GM21526 (cell line): Measurements from ENCODE around the gene PCDHB5.
"Not testable (repeated sequence)": the region's sequence is repeated elsewhere in the genome, so short reads cannot be mapped to it uniquely, and the experiment has no call there.

Source experiments
- ATAC-seq: cut with Tn5 transposase; IDR thresholded peaks from one replicate; pipeline ENCODE4 v1.9.1; 2021; ENCODE audit warnings: moderate library complexity; ENCODE audit not compliant: unreplicated experiment, low FRiP score

The PCDHB5 gene

DNA sequence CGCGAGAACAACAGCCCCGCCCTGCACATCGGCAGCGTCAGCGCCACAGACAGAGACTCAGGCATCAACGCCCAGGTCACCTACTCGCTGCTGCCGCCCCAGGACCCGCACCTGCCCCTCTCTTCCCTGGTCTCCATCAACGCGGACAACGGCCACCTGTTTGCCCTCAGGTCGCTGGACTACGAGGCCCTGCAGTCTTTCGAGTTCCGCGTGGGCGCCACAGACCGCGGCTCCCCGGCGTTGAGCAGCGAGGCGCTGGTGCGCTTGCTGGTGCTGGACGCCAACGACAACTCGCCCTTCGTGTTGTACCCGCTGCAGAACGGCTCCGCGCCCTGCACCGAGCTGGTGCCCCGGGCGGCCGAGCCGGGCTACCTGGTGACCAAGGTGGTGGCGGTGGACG lies 16.6 kb downstream of the PCDHB5 start:
- not testable (repeated sequence) for ATAC-seq

DNA sequence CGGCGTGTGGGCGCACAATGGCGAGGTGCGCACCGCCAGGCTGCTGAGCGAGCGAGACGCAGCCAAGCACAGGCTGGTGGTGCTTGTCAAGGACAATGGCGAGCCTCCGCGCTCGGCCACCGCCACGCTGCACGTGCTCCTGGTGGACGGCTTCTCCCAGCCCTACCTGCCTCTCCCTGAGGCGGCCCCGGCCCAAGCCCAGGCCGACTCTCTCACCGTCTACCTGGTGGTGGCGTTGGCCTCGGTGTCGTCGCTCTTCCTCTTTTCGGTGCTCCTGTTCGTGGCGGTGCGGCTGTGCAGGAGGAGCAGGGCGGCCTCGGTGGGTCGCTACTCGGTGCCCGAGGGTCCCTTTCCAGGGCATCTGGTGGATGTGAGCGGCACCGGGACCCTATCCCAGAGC lies 17.1 kb downstream of the PCDHB5 start:
- not testable (repeated sequence) for ATAC-seq

DNA sequence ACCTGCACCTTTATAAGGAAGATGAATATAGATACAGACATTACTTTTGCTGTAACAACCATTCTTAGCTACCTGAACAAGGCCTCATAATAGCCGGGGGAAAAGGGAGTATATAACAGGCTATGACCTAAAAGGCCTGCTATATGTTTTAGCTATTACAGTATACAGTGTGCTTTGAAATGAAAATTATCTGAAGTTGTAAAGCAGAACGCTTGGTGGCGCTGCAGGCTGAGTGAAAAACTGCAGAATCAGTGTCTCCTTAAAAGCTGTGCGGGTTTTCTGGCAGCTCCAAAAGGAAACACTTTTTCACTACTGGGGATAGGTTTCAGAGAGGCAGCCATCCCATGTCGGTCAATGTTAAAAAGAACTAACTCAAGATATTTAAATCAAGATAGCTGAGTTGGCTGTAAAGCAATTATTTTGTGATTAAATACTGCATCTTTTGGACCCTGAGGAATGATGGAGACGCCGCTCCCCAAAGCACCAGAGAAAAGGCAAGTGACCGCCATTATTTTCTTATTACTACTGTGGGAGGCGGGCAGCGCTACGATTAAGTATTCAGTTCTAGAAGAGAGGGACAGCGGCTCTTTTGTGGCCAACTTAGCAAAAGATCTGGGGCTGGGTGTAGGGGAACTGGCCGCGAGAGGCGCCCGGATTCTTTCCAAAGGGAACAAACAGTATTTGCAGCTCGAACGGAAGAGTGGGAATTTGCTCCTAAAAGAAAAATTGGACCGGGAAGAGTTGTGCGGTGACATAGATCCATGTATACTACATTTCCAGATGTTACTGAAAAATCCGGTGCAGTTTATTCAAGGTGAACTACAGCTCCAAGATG lies 20.8 kb downstream of the PCDHB5 start:
- ATAC-seq: no peak

DNA sequence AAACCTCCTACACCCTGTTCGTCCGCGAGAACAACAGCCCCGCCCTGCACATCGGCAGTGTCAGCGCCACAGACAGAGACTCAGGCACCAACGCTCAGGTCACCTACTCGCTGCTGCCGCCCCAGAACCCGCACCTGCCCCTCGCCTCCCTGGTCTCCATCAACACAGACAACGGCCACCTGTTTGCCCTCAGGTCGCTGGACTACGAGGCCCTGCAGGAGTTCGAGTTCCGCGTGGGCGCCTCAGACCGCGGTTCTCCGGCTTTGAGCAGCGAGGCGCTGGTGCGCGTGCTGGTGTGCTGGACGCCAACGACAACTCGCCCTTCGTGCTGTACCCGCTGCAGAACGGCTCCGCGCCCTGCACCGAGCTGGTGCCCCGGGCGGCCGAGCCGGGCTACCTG lies 22.4 kb downstream of the PCDHB5 start:
- ATAC-seq: not testable (repeated sequence)

DNA sequence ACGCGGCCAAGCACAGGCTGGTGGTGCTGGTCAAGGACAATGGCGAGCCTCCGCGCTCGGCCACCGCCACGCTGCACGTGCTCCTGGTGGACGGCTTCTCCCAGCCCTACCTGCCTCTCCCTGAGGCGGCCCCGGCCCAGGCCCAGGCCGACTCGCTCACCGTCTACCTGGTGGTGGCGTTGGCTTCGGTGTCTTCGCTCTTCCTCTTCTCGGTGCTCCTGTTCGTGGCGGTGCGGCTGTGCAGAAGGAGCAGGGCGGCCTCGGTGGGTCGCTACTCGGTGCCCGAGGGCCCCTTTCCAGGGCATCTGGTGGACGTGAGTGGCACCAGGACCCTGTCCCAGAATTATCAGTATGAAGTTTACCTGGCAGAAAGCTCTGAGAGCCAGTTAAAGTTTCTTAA lies 22.9 kb downstream of the PCDHB5 start:
- not testable (repeated sequence) for ATAC-seq

DNA sequence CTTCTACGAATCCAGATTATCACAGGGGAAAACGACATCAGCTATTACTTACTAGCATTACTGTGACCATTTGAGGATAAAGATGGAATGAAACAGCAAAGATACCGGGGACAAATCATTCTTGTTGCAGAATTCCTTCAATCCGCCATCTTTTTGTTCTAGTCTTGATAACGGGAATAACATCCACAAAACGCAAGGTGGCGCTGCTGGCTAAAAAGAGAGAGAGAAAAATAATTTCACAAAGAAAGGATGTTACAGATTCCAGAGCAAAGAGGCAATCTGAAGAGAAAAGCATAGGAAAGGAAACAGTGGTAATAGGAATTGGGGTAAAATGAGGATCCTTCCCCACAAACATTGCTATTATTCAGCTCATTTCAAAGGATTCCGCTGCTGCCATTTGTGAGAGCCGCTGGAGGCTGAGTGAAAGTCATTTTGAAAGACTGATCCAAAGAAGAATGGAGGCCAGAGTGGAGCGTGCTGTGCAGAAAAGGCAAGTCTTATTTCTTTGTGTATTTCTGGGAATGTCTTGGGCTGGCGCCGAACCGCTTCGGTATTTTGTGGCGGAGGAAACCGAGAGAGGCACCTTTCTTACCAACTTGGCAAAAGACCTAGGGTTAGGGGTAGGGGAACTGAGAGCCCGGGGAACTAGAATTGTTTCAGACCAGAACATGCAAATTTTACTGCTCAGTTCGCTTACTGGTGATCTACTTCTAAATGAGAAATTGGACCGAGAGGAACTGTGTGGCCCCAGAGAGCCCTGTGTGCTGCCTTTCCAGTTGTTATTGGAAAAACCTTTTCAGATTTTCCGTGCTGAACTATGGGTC lies 37.6 kb downstream of the PCDHB5 start, which contains the start of gene PCDHB7:
PCDHB7 (plus strand) TSS at position 264 of the 824 bp plus-strand sequence; CDS start at position 456, 192 bp downstream.
- ATAC-seq: no peak

DNA sequence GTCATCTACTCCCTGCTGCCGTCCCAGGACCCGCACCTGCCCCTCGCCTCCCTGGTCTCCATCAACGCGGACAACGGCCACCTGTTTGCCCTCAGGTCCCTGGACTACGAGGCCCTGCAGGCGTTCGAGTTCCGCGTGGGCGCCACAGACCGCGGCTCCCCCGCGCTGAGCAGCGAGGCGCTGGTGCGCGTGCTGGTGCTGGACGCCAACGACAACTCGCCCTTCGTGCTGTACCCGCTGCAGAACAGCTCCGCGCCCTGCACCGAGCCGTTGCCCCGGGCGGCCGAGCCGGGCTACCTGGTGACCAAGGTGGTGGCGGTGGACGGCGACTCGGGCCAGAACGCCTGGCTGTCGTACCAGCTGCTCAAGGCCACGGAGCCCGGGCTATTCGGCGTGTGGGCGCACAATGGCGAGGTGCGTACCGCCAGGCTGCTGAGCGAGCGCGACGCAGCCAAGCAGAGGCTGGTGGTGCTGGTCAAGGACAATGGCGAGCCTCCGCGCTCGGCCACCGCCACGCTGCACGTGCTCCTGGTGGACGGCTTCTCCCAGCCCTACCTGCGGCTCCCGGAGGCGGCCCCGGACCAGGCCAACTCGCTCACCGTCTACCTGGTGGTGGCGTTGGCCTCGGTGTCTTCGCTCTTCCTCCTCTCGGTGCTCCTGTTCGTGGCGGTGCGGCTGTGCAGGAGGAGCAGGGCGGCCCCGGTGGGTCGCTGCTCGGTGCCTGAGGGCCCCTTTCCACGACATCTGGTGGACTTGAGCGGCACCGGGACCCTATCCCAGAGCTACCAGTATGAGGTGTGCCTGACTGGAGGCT lies 39.5 kb downstream of the PCDHB5 start:
- not testable (repeated sequence) for ATAC-seq

DNA sequence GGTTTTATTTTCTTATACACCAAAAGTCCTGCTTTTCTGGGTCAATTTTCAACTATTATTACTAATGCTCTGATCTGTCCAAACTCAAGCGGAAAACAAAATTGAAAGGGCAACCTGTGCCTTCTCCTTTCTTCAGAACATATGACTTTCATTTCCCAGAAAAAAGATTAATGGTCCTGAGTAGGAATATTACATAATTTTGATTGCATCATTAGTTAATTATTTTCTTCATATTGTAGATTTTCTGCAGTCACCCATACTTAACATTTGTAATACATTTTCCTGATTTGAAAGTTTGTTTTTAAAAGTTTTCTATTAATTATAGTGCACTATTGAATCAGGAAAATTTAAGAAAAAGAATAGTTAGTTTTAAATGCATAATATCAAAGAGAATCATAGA lies 40.9 kb downstream of the PCDHB5 start:
- ATAC-seq: no peak

DNA sequence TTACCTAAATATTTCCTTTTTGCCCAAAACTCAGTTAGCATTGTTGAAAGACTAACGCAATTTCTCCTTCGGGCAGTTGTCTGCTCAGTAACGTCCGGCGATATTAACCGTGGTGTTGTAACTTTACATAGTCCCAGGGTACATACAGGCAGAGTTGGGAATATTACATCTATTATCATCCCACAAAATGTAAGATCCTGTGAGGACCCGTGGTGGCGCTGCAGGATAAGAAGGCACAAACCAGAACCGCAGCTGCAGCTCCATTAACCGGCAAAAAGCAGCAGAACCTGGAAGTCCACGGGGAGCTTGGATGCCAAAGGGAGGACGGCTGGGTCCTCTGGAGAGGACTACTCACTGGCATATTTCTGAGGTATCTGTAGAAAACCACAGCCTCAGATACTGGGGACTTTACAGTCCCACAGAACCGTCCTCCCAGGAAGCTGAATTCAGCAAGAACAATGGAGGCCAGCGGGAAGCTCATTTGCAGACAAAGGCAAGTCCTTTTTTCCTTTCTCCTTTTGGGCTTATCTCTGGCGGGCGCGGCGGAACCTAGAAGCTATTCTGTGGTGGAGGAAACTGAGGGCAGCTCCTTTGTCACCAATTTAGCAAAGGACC lies 42.7 kb downstream of the PCDHB5 start, which contains the start of gene PCDHB8:
PCDHB8 (plus strand) TSS at position 214 of the 615 bp plus-strand sequence; CDS start at position 459, 245 bp downstream.
- not testable (repeated sequence) for ATAC-seq

DNA sequence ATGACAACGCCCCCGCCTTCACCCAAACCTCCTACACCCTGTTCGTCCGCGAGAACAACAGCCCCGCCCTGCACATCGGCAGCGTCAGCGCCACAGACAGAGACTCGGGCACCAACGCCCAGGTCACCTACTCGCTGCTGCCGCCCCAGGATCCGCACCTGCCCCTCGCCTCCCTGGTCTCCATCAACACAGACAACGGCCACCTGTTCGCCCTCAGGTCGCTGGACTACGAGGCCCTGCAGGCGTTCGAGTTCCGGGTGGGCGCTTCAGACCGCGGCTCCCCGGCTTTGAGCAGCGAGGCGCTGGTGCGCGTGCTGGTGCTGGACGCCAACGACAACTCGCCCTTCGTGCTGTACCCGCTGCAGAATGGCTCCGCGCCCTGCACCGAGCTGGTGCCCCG lies 44.4 kb downstream of the PCDHB5 start:
- not testable (repeated sequence) for ATAC-seq

DNA sequence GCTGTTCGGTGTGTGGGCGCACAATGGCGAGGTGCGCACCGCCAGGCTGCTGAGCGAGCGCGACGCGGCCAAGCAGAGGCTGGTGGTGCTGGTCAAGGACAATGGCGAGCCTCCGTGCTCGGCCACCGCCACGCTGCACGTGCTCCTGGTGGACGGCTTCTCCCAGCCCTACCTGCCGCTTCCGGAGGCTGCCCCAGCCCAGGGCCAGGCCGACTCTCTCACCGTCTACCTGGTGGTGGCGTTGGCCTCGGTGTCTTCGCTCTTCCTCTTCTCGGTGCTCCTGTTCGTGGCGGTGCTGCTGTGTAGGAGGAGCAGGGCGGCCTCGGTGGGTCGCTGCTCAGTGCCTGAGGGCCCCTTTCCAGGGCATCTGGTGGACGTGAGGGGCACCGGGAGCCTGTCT lies 44.9 kb downstream of the PCDHB5 start:
- not testable (repeated sequence) for ATAC-seq

DNA sequence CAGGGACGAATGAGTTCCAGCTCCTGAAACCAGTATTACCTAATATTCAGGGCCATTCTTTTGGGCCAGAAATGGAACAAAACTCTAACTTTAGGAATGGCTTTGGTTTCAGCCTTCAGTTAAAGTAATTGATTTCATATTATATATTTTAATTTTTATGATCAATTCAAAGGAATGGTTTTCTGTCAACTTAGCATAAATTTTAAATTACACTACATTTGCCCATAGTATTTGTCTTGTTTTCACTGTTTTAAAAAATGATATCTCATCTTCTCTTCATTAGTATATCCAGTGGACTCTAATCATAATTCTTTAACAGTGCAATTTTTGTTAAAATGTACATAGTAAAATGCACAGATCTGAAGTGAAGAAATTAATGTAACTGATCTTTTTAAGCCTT lies 45.3 kb downstream of the PCDHB5 start:
- ATAC-seq: no peak

DNA sequence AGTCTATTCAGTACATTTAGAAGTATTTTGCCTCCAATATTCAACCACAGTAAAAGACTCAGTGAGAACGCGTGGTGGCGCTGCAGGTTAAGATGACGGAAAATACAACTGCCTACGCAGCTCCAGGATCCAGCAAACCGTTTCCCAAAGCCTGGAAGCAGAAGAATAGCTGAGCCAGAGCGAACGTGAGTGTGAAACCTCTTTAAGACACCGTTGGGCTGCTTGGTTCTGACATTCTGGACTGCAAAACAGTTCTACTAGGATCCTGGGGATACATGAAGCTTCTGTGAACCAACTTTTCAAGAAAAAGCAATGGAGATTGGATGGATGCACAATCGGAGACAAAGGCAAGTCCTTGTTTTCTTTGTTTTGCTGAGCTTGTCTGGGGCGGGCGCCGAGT lies 47.2 kb downstream of the PCDHB5 start, which contains the start of gene PCDHB16:
PCDHB16 (plus strand) TSS at position 140 of the 400 bp plus-strand sequence; CDS start at position 313, 173 bp downstream.
- no peak for ATAC-seq

DNA sequence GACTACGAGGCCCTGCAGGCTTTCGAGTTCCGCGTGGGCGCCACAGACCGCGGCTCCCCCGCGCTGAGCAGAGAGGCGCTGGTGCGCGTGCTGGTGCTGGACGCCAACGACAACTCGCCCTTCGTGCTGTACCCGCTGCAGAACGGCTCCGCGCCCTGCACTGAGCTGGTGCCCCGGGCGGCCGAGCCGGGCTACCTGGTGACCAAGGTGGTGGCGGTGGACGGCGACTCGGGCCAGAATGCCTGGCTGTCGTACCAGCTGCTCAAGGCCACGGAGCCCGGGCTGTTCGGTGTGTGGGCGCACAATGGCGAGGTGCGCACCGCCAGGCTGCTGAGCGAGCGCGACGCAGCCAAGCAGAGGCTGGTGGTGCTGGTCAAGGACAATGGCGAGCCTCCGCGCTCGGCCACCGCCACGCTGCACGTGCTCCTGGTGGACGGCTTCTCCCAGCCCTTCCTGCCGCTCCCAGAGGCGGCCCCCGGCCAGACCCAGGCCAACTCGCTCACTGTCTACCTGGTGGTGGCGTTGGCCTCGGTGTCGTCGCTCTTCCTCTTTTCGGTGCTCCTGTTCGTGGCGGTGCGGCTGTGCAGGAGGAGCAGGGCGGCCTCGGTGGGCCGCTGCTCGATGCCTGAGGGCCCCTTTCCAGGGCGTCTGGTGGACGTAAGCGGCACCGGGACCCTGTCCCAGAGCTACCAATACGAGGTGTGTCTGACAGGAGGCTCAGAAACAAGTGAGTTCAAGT lies 49.3 kb downstream of the PCDHB5 start:
- not testable (repeated sequence) for ATAC-seq

DNA sequence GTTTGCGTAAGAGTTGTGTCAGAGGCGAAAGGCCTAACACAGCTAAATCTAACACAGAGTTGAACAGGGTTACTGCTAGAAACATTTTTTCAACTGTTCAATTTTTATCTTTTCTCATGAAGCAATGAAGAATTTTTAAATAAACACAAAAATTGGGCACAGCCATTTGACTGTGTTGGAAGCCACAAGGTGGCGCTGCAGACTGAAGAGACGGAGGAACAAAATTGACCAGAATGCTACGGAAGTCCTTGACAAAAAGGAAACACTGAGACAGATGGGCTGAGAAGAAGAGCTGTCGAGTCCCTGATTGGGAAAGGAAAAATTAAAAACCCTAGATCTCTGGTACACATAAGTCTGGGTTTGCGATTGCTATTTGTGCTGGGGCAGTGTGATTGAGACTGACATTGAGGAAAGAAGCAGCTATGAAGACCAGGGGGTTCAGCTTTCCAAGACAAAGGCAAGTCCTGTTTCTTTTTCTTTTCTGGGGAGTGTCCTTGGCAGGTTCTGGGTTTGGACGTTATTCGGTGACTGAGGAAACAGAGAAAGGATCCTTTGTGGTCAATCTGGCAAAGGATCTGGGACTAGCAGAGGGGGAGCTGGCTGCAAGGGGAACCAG lies 52.0 kb downstream of the PCDHB5 start, which contains the start of gene PCDHB9:
PCDHB9 (plus strand) TSS at position 265 of the 616 bp plus-strand sequence; CDS start at position 423, 158 bp downstream.
- ATAC-seq: no peak
